Activated T-cell treated with anti-CD3 and anti-CD28 coated beads for 48 hours (primary cell): ENCODE results near the gene RDM1.
"Not testable (repeated sequence)": the region's sequence is repeated elsewhere in the genome, so short reads cannot be mapped to it uniquely, and the experiment has no call there.

ENCODE experiments used
- DNase-seq: peaks from one replicate; pipeline ENCODE4 v3.0.0-alpha.2; 2020; ENCODE audit warnings: low read depth

RDM1 gene

DNA sequence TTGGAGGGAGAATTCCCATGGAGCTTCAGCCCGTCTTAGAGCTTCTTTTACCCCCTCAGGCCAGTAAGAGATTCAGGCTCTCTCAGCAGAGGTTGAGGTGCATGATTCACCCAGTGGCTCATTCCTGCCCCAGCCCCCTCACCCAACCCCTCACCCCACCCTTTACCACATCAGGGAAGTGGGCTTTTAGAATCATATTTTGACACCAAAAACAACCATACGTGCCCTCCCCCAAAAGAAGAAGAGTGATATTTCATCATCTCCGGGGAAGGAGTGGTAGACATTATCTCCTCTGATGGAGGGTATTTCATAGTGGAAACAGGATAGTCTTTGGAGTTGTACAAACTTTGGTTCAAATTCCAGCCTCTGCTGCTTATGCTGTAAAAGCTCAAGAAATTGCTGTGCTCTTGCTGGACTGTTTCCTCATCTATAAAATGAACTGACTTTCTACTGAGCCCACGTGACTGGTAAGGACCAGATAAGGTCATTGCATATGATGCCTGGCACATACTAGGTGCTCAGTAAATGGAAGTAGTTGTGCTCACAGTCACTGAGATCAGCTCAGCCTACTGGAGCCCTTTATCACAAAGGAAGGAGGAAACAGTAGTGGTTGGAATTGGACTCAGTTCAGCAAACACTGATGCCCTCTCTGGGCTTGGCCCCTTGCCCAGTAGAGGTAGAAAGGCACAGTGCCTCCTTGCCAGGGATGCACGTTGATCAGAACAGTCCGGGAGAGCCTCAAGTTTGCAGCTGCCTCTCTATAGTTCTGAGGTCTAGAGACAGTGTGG, 32.1 kb downstream of the RDM1 start:
- peak; percentile 39 for DNase-seq

- DNase-seq = not testable (repeated sequence)
Observed at GRCh38 chr17:35897772-35898171, 32.8 kb downstream of the RDM1 start.

DNA sequence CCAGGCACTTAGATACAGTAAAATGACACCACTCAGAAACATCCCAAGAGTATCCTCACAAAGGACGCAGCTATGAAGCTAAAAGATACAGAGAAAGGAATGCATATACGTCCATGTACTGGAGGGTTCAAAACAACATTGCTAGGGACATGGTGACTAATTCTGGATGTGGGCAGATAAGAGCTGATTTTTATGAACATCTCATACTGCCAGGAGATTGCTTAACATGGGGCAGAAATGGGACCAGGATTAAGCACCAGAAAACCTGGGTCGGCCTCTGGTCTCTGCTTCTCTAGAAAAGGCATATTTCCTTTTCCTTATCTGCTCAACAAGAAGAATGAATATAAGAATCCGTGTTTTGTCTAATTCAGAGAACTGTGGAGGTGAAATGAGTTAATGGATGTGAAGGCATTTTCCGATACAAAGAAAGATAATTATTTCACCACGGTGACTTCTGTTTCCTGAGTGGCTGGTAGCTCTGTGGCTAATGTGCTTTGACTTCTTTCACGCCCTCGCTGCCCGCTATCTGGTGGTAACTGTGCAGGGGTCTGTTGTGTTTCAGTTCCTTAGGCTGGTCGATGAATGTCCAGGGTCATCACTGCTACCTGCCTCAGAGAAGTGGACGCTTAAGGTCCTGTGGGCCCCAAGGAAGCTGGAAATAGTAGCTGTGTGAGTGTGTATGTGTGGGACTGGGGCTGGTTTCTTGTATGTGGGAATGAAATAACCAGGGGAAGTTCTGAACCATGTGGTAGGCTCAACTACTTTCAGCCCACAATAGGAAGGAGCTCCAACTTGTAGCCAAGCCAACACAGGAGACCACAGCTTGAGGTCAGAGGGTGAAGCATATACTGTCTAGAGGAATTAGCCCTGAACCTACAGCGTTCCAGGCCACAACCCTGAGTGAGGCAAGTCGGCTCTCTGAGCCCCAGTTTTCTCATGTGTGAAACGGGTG, 34.7 kb downstream of the RDM1 start:
- peak; percentile 18 for DNase-seq

GRCh38 chr17:35894206-35894605, 36.4 kb downstream of the RDM1 start:
- DNase-seq = no peak

DNA sequence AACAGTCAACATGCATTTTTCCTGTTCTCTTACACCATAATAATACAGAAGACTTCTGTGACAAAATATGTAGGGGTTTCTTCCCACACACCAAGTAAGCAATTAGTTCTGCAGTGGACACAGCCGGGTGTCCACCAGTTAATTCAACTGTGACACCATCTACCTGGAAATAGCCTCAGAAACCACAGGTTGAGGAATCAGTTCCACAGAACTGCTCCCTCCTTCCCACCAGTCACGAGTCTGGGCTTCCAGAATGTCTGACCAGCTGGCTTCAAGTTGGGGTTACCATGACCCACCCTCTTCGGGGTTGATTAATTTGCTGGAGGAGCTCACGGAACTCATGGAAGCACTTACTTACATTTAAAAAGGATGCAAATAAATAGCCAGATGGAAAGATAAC, 36.8 kb downstream of the RDM1 start:
- no peak for DNase-seq

GRCh38 chr17:35892091-35893035, 38.2 kb downstream of the RDM1 start:
- DNase-seq = no peak

GRCh38 chr17:35891269-35891668, 39.3 kb downstream of the RDM1 start:
- no peak for DNase-seq

DNA sequence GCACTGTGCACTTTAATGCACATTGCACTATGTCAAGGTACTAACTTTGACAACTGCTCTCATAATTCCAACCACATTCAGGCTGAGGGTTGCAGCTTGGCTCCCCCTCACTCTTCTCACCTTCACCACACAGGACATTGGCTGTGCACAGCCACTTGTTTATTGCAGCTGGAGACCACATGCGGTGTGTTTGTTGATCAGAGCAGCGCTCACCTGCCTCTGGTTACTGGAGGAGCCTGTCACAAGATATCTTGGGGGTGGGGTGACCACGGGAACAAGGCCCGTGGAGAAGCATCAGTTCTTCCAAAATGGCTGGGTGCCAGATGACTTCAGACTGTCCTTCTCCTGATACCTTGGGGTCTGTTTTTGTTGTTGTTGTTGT, 39.8 kb downstream of the RDM1 start:
- DNase-seq = no peak

DNA sequence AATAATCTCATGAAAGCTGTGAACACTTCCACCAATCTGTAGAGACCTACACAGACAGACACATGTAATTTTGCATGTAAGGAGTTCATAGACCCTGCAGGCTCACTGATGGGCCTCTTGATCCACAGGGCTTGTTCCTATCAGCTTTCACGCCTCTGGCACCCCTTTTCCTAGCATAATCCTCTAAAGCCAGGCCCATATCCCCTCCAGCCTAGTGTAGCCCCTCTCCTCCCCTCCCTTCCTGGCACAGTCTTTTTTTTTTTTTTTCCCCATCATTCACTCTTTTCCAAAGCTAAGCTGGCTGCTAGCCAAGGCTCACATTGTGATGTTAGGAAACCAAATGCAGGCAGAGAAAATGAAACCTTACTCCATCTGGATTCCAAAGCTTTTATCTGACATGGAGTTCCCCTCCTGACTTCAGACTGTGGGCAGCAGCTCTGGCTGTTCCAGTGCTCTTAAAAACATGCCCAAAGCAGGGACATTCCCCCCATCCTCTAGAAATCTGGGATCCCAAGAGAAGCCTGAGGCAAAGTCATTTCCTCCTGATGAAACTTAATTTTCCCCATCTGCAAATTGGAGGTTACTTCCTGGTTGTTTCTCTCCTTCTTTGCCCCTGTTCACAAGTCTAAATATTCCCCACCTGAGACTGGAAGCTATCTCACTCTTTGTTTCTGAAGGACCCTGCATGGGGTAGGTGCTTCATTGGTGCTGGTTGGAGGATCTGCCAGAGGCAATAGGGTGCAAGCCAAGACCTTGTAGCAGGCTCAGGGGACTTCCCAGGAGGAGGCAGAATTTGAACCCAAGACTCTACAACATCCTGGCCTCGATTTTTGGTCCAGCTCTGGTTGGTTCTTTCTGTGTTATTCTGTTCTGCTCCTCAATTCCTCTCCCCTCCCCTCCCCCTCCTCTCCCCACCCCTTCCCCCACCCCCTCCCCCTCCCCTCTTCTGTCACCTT, 40.5 kb downstream of the RDM1 start:
- no peak for DNase-seq

DNA sequence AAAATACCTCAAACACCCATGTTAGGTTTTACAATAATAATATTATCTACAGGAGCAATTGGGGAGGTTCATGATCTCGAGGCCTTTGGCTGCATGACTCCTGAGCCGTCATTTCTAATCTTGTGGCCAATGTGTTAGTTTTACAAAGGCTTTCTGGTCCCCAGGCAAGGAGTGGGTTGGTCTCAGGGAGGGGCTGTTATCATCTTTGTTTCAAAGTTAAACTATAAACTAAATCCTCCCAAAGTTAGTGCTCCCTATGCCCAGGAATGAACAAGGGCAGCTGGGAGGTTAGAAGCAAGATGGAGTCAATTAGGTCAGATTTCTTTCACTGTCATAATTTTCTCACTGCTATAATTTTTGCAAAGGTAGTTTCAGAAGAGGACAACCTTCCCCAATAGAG, 41.3 kb downstream of the RDM1 start:
- no peak for DNase-seq

- DNase-seq = no peak
Observed at GRCh38 chr17:35879773-35880654, 50.6 kb downstream of the RDM1 start, which contains the start of gene CCL5. Gene CCL5, minus strand, starts transcription at chr17:35880360.

DNA sequence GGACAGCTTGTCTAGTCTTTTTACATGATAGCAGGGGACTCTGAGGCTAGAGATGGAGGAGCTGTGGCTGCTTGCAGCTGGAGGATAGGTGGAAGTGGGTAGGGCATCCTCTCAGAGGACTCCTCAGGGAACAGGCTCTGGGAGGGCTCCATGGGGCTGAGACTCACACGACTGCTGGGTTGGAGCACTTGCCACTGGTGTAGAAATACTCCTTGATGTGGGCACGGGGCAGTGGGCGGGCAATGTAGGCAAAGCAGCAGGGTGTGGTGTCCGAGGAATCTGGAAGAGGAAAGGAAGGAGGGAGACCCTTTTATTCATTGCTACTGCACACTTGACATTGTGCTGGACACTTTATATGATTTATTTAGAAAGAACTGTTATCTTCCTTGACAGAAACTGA, 52.2 kb downstream of the RDM1 start:
- no peak for DNase-seq

DNA sequence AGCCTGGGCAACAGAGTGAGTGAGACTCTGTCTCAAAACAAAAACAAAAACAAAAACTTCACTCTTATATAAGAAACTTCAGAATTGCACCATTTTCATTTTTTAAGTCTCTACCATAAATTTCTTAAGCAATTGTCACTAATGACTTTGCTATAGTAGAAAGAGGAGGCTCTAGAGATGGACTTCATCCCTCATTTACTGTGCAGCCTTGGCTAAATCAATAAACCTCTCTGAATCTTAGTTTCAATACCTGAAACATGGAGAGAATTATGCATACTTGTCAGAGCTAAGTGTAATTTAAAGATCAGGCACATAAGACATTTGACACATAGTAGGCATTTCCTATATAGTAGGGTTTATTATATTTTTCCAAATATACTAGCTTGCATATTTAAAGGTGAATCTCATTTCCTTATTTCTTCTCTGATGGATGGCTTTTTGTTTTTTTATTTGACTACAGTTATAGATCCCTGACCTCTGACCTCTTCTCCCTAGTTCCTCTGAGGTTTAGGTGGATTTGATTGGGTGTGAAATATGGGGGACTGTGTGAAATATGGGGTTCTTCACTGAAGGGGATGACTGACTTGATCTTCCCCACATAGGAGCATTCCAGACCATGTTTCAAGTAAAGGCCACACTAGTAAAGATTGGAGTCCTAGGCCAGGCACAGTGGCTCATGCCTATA, 53.1 kb downstream of the RDM1 start:
- no peak for DNase-seq

- no peak for DNase-seq
Observed at GRCh38 chr17:35876534-35876933, 54.0 kb downstream of the RDM1 start.

DNA sequence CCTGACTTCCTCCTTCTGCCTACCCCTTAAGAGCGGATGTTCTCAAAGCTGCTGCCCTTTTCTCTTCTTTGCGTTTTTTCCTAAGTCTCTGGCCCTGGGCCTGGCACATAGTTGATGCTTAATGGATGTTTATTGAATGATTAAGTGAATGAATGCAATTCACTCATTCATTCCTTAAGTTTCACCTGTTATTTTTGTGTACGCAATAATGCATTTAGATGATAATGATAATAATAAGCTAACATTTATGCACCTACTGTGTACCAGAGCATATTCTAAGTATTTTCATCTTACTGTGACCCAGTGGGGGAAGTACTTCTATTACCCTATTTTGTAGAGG, 54.8 kb downstream of the RDM1 start:
- DNase-seq = no peak

DNA sequence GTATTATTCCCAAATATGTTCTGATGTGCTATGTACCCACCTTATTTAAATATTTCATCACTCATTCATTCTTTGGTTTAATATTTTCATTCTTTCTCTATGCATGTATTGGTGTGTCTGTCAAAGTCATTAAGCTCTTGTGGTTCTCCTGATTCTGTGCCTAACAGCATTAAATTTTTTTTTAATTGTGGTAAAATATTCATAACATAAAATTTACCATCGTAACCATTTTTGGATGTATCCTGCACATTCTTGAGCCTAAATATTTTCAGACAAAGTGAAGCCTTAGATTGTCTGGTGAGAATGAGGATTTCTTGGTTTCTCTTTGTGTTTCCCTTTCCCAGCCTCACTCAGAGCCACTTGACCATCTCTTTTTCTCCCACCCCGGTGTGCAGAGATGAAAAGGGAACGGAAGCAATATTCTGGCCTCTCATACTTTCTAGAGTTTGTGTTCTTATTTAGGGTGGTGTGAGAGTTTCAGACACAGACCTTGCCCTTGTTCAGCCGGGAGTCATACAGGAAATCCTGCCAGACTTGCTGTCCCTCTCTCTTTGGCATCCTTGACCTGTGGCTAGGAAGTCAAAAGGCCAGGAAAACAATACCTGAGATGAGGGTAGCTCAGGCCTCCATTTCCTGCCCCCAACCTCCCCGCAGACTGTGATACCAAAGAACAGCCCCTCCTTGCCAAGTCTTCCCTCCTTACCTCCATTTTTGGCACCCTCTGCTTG, 55.3 kb downstream of the RDM1 start:
- DNase-seq = no peak

DNA sequence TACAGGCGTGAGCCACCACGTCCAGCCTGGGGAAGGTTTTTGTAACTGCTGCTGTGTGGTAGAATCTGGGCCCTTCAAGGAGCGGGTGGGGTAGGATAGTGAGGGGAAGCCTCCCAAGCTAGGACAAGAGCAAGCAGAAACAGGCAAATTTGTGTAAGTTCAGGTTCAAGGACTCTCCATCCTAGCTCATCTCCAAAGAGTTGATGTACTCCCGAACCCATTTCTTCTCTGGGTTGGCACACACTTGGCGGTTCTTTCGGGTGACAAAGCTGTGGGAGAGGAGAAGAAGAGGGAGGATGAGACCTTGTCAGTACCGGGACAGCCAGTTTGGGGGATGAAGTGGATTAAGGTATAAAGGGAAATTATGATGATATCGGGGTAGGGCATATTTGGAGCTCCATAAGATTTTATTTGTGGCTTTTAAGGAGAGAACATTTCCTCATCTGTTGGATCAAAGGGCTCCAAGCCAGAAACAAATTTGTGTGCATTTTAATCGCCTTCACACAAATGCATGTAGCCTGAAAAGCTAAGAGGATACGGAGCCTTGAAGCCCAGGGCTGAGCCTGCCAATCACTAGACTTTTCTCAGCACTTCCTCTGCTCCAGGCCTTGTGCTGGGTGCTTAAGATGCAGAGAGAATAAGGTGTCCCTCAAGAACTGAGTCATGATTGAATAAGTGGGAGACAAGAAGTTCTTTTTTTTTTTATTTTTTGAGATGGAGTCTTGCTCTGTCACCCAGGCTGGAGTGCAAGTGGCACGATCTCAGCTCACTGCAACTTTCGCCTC, 58.2 kb downstream of the RDM1 start:
- no peak for DNase-seq
